ENCODE data around the gene LCNL1.

Gene LCNL1

GRCh38 chr9:137025517-137025966 lies 42.7 kb downstream of the LCNL1 start:
- H3K9me3 ChIP-seq (ENCODE audit: control insufficient read depth, low read length), result no peaks in the 10 kb centered on the region
- peaks cover 48% of the 10 kb centered on the region for H3K4me1 ChIP-seq (ENCODE audit: control insufficient read depth, insufficient read depth, low read length)
- H3K4me3 ChIP-seq (ENCODE audit: insufficient read depth, low read depth, low read length), result no peak overlapping the region
- H3K36me3 ChIP-seq (ENCODE audit: control insufficient read depth, insufficient read depth, low read length), result no peaks in the 10 kb centered on the region
- peaks cover 19% of the 10 kb centered on the region for H3K27me3 ChIP-seq (ENCODE audit: control insufficient read depth, insufficient read depth, low read length, poor library complexity, severe bottlenecking)
- no peak overlapping the region for H3K27ac ChIP-seq (ENCODE audit: insufficient read depth, low read depth, low read length, poor library complexity, severe bottlenecking)
- 76 to 77% methylated on average over 21 of the region's 21 CpGs for WGBS, 2 experiments

DNA sequence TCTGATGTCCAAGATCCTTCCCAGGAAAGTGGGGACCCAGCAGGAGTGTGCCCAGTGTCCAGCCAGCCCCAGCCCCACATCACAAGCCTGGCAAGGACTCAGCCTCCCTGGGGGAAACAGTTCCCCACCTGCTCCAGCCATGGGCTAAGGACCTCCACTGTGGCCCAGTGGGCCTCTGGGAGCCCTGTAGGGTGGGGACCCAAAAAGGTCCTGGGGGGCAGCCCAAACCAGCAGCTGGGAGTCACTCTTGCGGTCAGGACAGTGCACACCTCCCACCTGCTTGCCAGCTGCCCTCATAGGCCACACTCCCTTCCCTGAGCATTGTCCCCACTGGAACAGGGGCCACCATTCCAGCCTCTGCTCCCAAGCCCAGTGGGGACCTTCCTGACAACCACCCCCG lies 43.6 kb downstream of the LCNL1 start:
- Histone ChIP-seq H3K27ac (ENCODE audit: insufficient read depth, low read depth, low read length, poor library complexity, severe bottlenecking) (no peak overlapping the region), H3K4me1 (ENCODE audit: control insufficient read depth, insufficient read depth, low read length) (peaks cover 48% of the 10 kb centered on the region), H3K27me3 (ENCODE audit: control insufficient read depth, insufficient read depth, low read length, poor library complexity, severe bottlenecking) (peaks cover 19% of the 10 kb centered on the region), H3K4me3 (ENCODE audit: insufficient read depth, low read depth, low read length) (no peak overlapping the region), H3K9me3 (ENCODE audit: control insufficient read depth, low read length) (no peaks in the 10 kb centered on the region), H3K36me3 (ENCODE audit: control insufficient read depth, insufficient read depth, low read length) (no peaks in the 10 kb centered on the region)
- 91 to 92% methylated on average over 2 of the region's 2 CpGs for WGBS, 2 experiments

- WGBS, 2 experiments, result 95 to 97% methylated on average over 4 of the region's 4 CpGs
These were observed 44.0 kb downstream of the LCNL1 start for GRCh38 chr9:137026828-137027227.

GRCh38 chr9:137027369-137028262 lies 44.8 kb downstream of the LCNL1 start, which contains the start of gene ABCA2:
TSS of gene ABCA2 (minus strand) at chr9:137028237. CDS start at chr9:137028140, 97 bp downstream.
- peaks cover 19% of the 10 kb centered on the region for H3K27me3 ChIP-seq (ENCODE audit: control insufficient read depth, insufficient read depth, low read length, poor library complexity, severe bottlenecking)
- no peak within 1 kb of the TSS for H3K27ac ChIP-seq (ENCODE audit: insufficient read depth, low read depth, low read length, poor library complexity, severe bottlenecking)
- peaks cover 48% of the 10 kb centered on the region for H3K4me1 ChIP-seq (ENCODE audit: control insufficient read depth, insufficient read depth, low read length)
- 5% methylated on average over 95 of the region's 95 CpGs for WGBS, 2 experiments
- H3K9me3 ChIP-seq (ENCODE audit: control insufficient read depth, low read length), result no peaks in the 10 kb centered on the region
- H3K36me3 ChIP-seq (ENCODE audit: control insufficient read depth, insufficient read depth, low read length), result no peaks in the 10 kb centered on the region
- peak within 1 kb of the TSS; percentile 56 for H3K4me3 ChIP-seq (ENCODE audit: insufficient read depth, low read depth, low read length)

More at GRCh38 chr9:137026828-137027227, 44.0 kb downstream of the LCNL1 start:
- H3K27ac ChIP-seq (ENCODE audit: insufficient read depth, low read depth, low read length, poor library complexity, severe bottlenecking), result no peak overlapping the region
- H3K4me1 ChIP-seq (ENCODE audit: control insufficient read depth, insufficient read depth, low read length), result peaks cover 48% of the 10 kb centered on the region
- H3K36me3 ChIP-seq (ENCODE audit: control insufficient read depth, insufficient read depth, low read length), result no peaks in the 10 kb centered on the region
- peaks cover 19% of the 10 kb centered on the region for H3K27me3 ChIP-seq (ENCODE audit: control insufficient read depth, insufficient read depth, low read length, poor library complexity, severe bottlenecking)
- H3K9me3 ChIP-seq (ENCODE audit: control insufficient read depth, low read length), result no peaks in the 10 kb centered on the region
- H3K4me3 ChIP-seq (ENCODE audit: insufficient read depth, low read depth, low read length), result no peak overlapping the region

- no peak overlapping the region for H3K27ac ChIP-seq (ENCODE audit: insufficient read depth, low read depth, low read length, poor library complexity, severe bottlenecking)
- H3K4me1 ChIP-seq (ENCODE audit: control insufficient read depth, insufficient read depth, low read length), result peaks cover 41% of the 10 kb centered on the region
- H3K9me3 ChIP-seq (ENCODE audit: control insufficient read depth, low read length), result no peaks in the 10 kb centered on the region
- WGBS, 2 experiments, result 4% methylated on average over 98 of the region's 98 CpGs
- H3K36me3 ChIP-seq (ENCODE audit: control insufficient read depth, insufficient read depth, low read length), result no peaks in the 10 kb centered on the region
- peak overlapping the region; percentile 56 for H3K4me3 ChIP-seq (ENCODE audit: insufficient read depth, low read depth, low read length)
- peaks cover 19% of the 10 kb centered on the region for H3K27me3 ChIP-seq (ENCODE audit: control insufficient read depth, insufficient read depth, low read length, poor library complexity, severe bottlenecking)
These were observed 45.7 kb downstream of the LCNL1 start for GRCh38 chr9:137028263-137029057.

DNA sequence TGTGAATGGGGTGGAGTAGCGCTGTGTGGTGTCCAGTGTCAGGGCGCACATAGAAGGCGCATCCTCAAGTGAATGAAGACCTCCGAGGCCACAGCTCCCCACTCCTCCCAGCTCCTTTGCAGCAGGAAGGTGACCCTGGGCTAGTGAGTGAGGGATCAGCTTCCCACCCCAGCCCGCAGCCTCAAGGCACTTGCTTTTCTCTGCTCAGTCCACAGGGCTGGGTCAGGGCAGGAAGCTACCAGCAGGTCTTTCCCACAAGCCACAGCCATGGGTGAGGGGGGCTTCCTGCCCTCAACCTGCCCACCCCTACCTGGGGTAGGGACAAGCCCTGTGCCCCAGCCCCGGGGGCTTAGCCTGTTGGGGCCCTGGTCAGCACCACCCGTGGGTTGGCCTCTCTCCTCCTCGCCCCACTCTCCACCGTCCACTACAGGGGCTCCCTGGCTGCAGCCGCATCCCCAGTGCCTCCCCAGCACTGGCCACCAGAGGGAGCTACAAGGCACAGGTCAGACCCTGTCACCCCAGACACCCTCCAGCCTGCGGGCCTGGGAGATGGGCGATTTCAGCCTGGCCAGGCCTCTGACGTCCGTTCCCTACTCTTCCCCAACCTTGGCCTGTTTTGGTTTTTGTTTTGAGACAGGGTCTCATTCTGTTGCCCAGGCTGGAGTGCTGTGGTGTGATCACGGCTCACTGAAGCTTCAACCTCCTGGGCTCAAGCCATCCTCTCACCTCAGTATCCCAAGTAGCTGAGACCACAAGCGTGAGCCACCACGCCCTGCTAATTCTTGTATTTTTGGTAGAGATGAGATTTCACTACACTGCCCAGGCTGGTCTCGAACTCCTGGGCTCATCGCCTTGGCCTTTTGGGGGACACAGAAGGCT lies 46.5 kb downstream of the LCNL1 start:
- WGBS, 2 experiments, result 46 to 47% methylated on average over 19 of the region's 19 CpGs
- H3K27me3 ChIP-seq (ENCODE audit: control insufficient read depth, insufficient read depth, low read length, poor library complexity, severe bottlenecking), result peaks cover 19% of the 10 kb centered on the region
- no peak overlapping the region for H3K27ac ChIP-seq (ENCODE audit: insufficient read depth, low read depth, low read length, poor library complexity, severe bottlenecking)

GRCh38 chr9:137030006-137030405 lies 47.2 kb downstream of the LCNL1 start:
- 91 to 93% methylated on average over 15 of the region's 15 CpGs for WGBS, 2 experiments
- Histone ChIP-seq H3K4me3 (ENCODE audit: insufficient read depth, low read depth, low read length) (no peak overlapping the region), H3K4me1 (ENCODE audit: control insufficient read depth, insufficient read depth, low read length) (peaks cover 30% of the 10 kb centered on the region), H3K27me3 (ENCODE audit: control insufficient read depth, insufficient read depth, low read length, poor library complexity, severe bottlenecking) (peaks cover 24% of the 10 kb centered on the region), H3K27ac (ENCODE audit: insufficient read depth, low read depth, low read length, poor library complexity, severe bottlenecking) (no peak overlapping the region), H3K9me3 (ENCODE audit: control insufficient read depth, low read length) (no peaks in the 10 kb centered on the region), H3K36me3 (ENCODE audit: control insufficient read depth, insufficient read depth, low read length) (no peaks in the 10 kb centered on the region)

More for the DNA sequence above, 46.5 kb downstream of the LCNL1 start:
- Histone ChIP-seq H3K4me1 (ENCODE audit: control insufficient read depth, insufficient read depth, low read length) (peaks cover 32% of the 10 kb centered on the region), H3K9me3 (ENCODE audit: control insufficient read depth, low read length) (no peaks in the 10 kb centered on the region), H3K4me3 (ENCODE audit: insufficient read depth, low read depth, low read length) (peak overlapping the region; percentile 56), H3K36me3 (ENCODE audit: control insufficient read depth, insufficient read depth, low read length) (no peaks in the 10 kb centered on the region)

- no peak overlapping the region for H3K4me3 ChIP-seq (ENCODE audit: insufficient read depth, low read depth, low read length)
- no peaks in the 10 kb centered on the region for H3K36me3 ChIP-seq (ENCODE audit: control insufficient read depth, insufficient read depth, low read length)
- H3K27me3 ChIP-seq (ENCODE audit: control insufficient read depth, insufficient read depth, low read length, poor library complexity, severe bottlenecking), result peaks cover 24% of the 10 kb centered on the region
- H3K9me3 ChIP-seq (ENCODE audit: control insufficient read depth, low read length), result no peaks in the 10 kb centered on the region
- whole genome bisulfite sequencing, 2 experiments, result 95% methylated on average over 65 of the region's 65 CpGs
- peaks cover 22% of the 10 kb centered on the region for H3K4me1 ChIP-seq (ENCODE audit: control insufficient read depth, insufficient read depth, low read length)
- H3K27ac ChIP-seq (ENCODE audit: insufficient read depth, low read depth, low read length, poor library complexity, severe bottlenecking), result no peak overlapping the region
These were observed 48.0 kb downstream of the LCNL1 start for GRCh38 chr9:137030538-137031527.
